ENCODE results near the gene SLC12A7. TPM values are rescaled to one million over a fixed set of nuclear protein-coding genes. Genes with fewer than 3 reads are reported as not detected.
"Not testable (repeated sequence)": the region's sequence is repeated elsewhere in the genome, so short reads cannot be mapped to it uniquely, and the experiment has no call there.

Gene SLC12A7
- total RNA-seq, 4 donors from 2014 or later, result 8.6 to 29.0 (median 21.5) TPM

- Histone ChIP-seq H3K27ac (no peak overlapping the region), H3K36me3 (peaks cover 70% of the 10 kb centered on the region), H3K4me1 (no peaks in the 10 kb centered on the region), H3K9me3 (no peaks in the 10 kb centered on the region), H3K4me3 (no peak overlapping the region), H3K27me3 (no peaks in the 10 kb centered on the region)
- WGBS, result 96% methylated on average over 10 of the region's 11 CpGs
- no peak for TF ChIP-seq CTCF (IDR thresholded peaks at IDR 0.05)
- no peak for TF ChIP-seq POLR2A (IDR thresholded peaks at IDR 0.05)
- no peak for TF ChIP-seq EP300 (IDR thresholded peaks at IDR 0.05)
- no peak for TF ChIP-seq POLR2AphosphoS5 (IDR thresholded peaks at IDR 0.05)
- no peak for DNase-seq (ENCODE audit: low spot score in 2 of 2)
Observed at GRCh38 chr5:1086137-1086536, 25.7 kb downstream of the SLC12A7 start.

- WGBS, result 98% methylated on average over 23 of the region's 39 CpGs
Observed at GRCh38 chr5:1085391-1085790, 26.5 kb downstream of the SLC12A7 start.

GRCh38 chr5:1083823-1084605, 27.8 kb downstream of the SLC12A7 start:
- Histone ChIP-seq H3K27ac (no peak overlapping the region), H3K36me3 (peaks cover 85% of the 10 kb centered on the region), H3K27me3 (no peaks in the 10 kb centered on the region), H3K9me3 (no peaks in the 10 kb centered on the region), H3K4me1 (no peaks in the 10 kb centered on the region), H3K4me3 (no peak overlapping the region)
- 94% methylated on average over 24 of the region's 57 CpGs for WGBS
- DNase-seq (ENCODE audit: low spot score in 2 of 2), result no peak
- TF ChIP-seq POLR2A (IDR thresholded peaks at IDR 0.05) (no peak), POLR2AphosphoS5 (IDR thresholded peaks at IDR 0.05) (no peak)

More at GRCh38 chr5:1085391-1085790, 26.5 kb downstream of the SLC12A7 start:
- Histone ChIP-seq H3K4me3 (no peak overlapping the region), H3K4me1 (no peaks in the 10 kb centered on the region), H3K9me3 (no peaks in the 10 kb centered on the region), H3K27ac (no peak overlapping the region), H3K27me3 (no peaks in the 10 kb centered on the region), H3K36me3 (peaks cover 76% of the 10 kb centered on the region)
- TF ChIP-seq CTCF (IDR thresholded peaks at IDR 0.05), result no peak
- TF ChIP-seq POLR2AphosphoS5 (IDR thresholded peaks at IDR 0.05), result no peak
- TF ChIP-seq EP300 (IDR thresholded peaks at IDR 0.05), result no peak
- TF ChIP-seq POLR2A (IDR thresholded peaks at IDR 0.05), result no peak
- DNase-seq (ENCODE audit: low spot score in 2 of 2), result no peak

GRCh38 chr5:1083026-1083425, 28.8 kb downstream of the SLC12A7 start:
- H3K36me3 ChIP-seq, result peaks cover 84% of the 10 kb centered on the region
- not testable (repeated sequence) for H3K27ac ChIP-seq; DNase-seq (ENCODE audit: low spot score in 2 of 2); H3K9me3 ChIP-seq; H3K27me3 ChIP-seq; H3K4me1 ChIP-seq; H3K4me3 ChIP-seq
- 90% methylated on average over 11 of the region's 15 CpGs for WGBS

- Histone ChIP-seq H3K4me1 (no peaks in the 10 kb centered on the region), H3K4me3 (no peak overlapping the region), H3K27ac (no peak overlapping the region), H3K27me3 (no peaks in the 10 kb centered on the region), H3K9me3 (no peaks in the 10 kb centered on the region), H3K36me3 (peaks cover 84% of the 10 kb centered on the region)
- TF ChIP-seq POLR2A (IDR thresholded peaks at IDR 0.05) (no peak), EP300 (IDR thresholded peaks at IDR 0.05) (no peak), POLR2AphosphoS5 (IDR thresholded peaks at IDR 0.05) (no peak), CTCF (IDR thresholded peaks at IDR 0.05) (no peak)
- no peak for DNase-seq (ENCODE audit: low spot score in 2 of 2)
- WGBS, result 91% methylated on average over 26 of the region's 26 CpGs
Observed at GRCh38 chr5:1081519-1081918, 30.3 kb downstream of the SLC12A7 start.

GRCh38 chr5:1080432-1080831, 31.4 kb downstream of the SLC12A7 start:
- WGBS, result 87% methylated on average over 13 of the region's 18 CpGs
- TF ChIP-seq POLR2AphosphoS5 (IDR thresholded peaks at IDR 0.05), result no peak
- no peak for TF ChIP-seq EP300 (IDR thresholded peaks at IDR 0.05)
- no peak for TF ChIP-seq CTCF (IDR thresholded peaks at IDR 0.05)
- Histone ChIP-seq H3K4me3 (no peak overlapping the region), H3K27me3 (no peaks in the 10 kb centered on the region), H3K4me1 (no peaks in the 10 kb centered on the region), H3K36me3 (peaks cover 85% of the 10 kb centered on the region), H3K9me3 (no peaks in the 10 kb centered on the region), H3K27ac (no peak overlapping the region)
- no peak for DNase-seq (ENCODE audit: low spot score in 2 of 2)

All from suprapubic skin (tissue), 4 donors.